Suprapubic skin (tissue), 4 donors: ENCODE data around the gene KAZN. TPM values are rescaled to one million over a fixed set of nuclear protein-coding genes. Genes with fewer than 3 reads are reported as not detected.

Experiments
- DNase-seq, 2 donors: peaks; one replicate each; pipeline ENCODE4 v3.0.0-alpha.2; 2019; ENCODE audit warnings: low spot score in 2 of 2
- H3K27ac ChIP-seq: fragments of 200-600 bp; sonication (generic); one replicate; pipeline ENCODE4 v1.5.1; 2019
- H3K27me3 ChIP-seq: fragments of 200-600 bp; sonication (generic); one replicate; pipeline ENCODE4 v1.5.1; 2019
- H3K36me3 ChIP-seq: fragments of 200-600 bp; sonication (generic); one replicate; pipeline ENCODE4 v1.5.1; 2019
- H3K4me1 ChIP-seq: fragments of 200-600 bp; sonication (generic); one replicate; pipeline ENCODE4 v1.5.1; 2019
- H3K4me3 ChIP-seq: fragments of 200-600 bp; sonication (generic); one replicate; pipeline ENCODE4 v1.5.1; 2019; ENCODE audit warnings: mild to moderate bottlenecking
- H3K9me3 ChIP-seq: fragments of 200-600 bp; sonication (generic); one replicate; pipeline ENCODE4 v1.5.1; 2019
- CTCF ChIP-seq, 2 donors: fragments of 200-600 bp in 1 of 2; fragments of 450-650 bp in 1 of 2; sonication (generic) in 1 of 2; IDR thresholded peaks; one replicate each; pipeline ENCODE4 v1.5.1; 2016 to 2019; ENCODE audit warnings: antibody characterized with exemption in 2 of 2, mild to moderate bottlenecking in 1 of 2, moderate library complexity in 1 of 2
- EP300 ChIP-seq: sonication (generic); formaldehyde crosslinking; IDR thresholded peaks from one replicate; pipeline ENCODE4 v1.6.1; 2017; ENCODE audit warnings: antibody characterized with exemption
- POLR2A ChIP-seq, 2 donors: fragments of 450-650 bp; IDR thresholded peaks; one replicate each; pipeline ENCODE4 v1.6.1; 2017; ENCODE audit warnings: antibody characterized with exemption in 2 of 2, mild to moderate bottlenecking in 2 of 2, moderate library complexity in 2 of 2
- POLR2AphosphoS5 ChIP-seq, 3 donors: sonication (generic); formaldehyde crosslinking; IDR thresholded peaks; one replicate each; pipeline ENCODE4 v1.6.1; 2017; ENCODE audit warnings: antibody characterized with exemption in 3 of 3
- WGBS: methylation state at CpG from one replicate; pipeline ENCODE4 v1.1.5; 2018; 5-methylcytosine and 5-hydroxymethylcytosine counted together
- total RNA-seq, 4 donors: library from RNA; depleted of rRNA; stranded (reverse); fragments of >200 nt; gene quantifications; one replicate each; pipeline ENCODE4 v1.1.0, GENCODE V29; 2016

KAZN gene
- total RNA-seq, 4 donors from 2014 or later = 29.2 to 37.5 (median 31.7) TPM

GRCh38 chr1:14983277-14983676 lies 384.8 kb downstream of the KAZN start:
- H3K36me3 ChIP-seq = no peaks in the 10 kb centered on the region
- H3K27ac ChIP-seq = no peak overlapping the region
- H3K9me3 ChIP-seq = no peaks in the 10 kb centered on the region
- peaks cover 9% of the 10 kb centered on the region for H3K4me1 ChIP-seq
- no peak for TF ChIP-seq EP300
- no peak overlapping the region for H3K4me3 ChIP-seq
- 91% methylated on average over 13 of the region's 13 CpGs for WGBS
- H3K27me3 ChIP-seq = no peaks in the 10 kb centered on the region
- no peak for DNase-seq

DNA sequence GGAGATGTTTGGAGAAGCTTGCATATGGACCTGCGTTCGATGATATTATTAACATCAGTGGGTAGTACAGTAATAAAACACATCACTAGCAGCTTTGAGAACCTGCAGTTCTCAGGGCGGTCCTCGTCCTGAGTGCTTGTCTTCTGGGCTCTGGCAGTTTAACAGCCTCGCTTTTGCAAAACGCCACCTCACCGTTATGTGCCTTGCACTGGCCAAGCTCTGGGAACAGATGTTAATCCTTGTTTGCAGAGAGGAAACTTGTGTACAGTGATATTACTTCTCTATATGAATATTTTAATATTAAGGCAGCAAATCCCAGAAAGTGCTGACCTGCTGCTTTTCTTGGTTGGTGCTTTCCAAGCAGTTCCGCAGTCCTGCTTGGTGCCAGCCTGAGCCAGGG lies 387.7 kb downstream of the KAZN start:
- H3K27me3 ChIP-seq = no peaks in the 10 kb centered on the region
- H3K36me3 ChIP-seq = no peaks in the 10 kb centered on the region
- no peak overlapping the region for H3K4me3 ChIP-seq
- H3K27ac ChIP-seq = no peak overlapping the region
- H3K4me1 ChIP-seq = peaks cover 15% of the 10 kb centered on the region
- DNase-seq = no peak
- TF ChIP-seq POLR2AphosphoS5 (IDR thresholded peaks at IDR 0.05) = no peak
- TF ChIP-seq CTCF (IDR thresholded peaks at IDR 0.05) = no peak
- TF ChIP-seq EP300 = no peak
- TF ChIP-seq POLR2A (IDR thresholded peaks at IDR 0.05) = no peak
- 80% methylated on average over 8 of the region's 8 CpGs for WGBS
- H3K9me3 ChIP-seq = no peaks in the 10 kb centered on the region

- Histone ChIP-seq H3K4me3 (no peak overlapping the region), H3K27me3 (no peaks in the 10 kb centered on the region), H3K4me1 (peaks cover 15% of the 10 kb centered on the region), H3K36me3 (no peaks in the 10 kb centered on the region), H3K27ac (peak overlapping the region; percentile 45), H3K9me3 (no peaks in the 10 kb centered on the region)
- no peak for DNase-seq
- WGBS = 83% methylated on average over 2 of the region's 16 CpGs
- TF ChIP-seq POLR2AphosphoS5 (IDR thresholded peaks at IDR 0.05) = peak in 1 of 3 donors; percentile 34
- no peak for TF ChIP-seq EP300
Observed at GRCh38 chr1:14987829-14988603, 389.5 kb downstream of the KAZN start.

DNA sequence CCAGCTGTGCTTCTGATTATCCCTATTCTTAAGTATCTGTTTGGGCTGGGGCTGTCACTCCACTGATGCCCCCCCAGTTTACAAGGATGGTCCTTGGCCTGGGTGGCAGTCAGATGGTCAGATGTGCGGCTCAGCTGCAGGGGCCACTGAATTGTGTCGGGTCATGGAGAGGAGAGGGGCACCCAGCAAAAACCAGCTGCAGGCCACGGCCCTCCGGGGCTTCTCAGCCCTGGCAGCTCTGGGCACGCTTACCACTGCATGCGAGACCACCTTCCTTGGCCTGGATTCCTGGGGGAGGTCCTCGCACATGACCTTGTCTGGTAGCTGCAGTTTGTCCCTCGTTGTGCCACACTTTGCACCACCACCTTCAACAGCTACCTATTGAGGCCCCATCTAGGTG lies 390.2 kb downstream of the KAZN start:
- Histone ChIP-seq H3K36me3 (no peaks in the 10 kb centered on the region), H3K27me3 (no peaks in the 10 kb centered on the region), H3K4me1 (peaks cover 15% of the 10 kb centered on the region), H3K9me3 (no peaks in the 10 kb centered on the region), H3K4me3 (no peak overlapping the region), H3K27ac (no peak overlapping the region)
- WGBS = 67% methylated on average over 1 of the region's 8 CpGs
- TF ChIP-seq CTCF (IDR thresholded peaks at IDR 0.05) (no peak), POLR2A (IDR thresholded peaks at IDR 0.05) (no peak), EP300 (no peak)
- DNase-seq = no peak

DNA sequence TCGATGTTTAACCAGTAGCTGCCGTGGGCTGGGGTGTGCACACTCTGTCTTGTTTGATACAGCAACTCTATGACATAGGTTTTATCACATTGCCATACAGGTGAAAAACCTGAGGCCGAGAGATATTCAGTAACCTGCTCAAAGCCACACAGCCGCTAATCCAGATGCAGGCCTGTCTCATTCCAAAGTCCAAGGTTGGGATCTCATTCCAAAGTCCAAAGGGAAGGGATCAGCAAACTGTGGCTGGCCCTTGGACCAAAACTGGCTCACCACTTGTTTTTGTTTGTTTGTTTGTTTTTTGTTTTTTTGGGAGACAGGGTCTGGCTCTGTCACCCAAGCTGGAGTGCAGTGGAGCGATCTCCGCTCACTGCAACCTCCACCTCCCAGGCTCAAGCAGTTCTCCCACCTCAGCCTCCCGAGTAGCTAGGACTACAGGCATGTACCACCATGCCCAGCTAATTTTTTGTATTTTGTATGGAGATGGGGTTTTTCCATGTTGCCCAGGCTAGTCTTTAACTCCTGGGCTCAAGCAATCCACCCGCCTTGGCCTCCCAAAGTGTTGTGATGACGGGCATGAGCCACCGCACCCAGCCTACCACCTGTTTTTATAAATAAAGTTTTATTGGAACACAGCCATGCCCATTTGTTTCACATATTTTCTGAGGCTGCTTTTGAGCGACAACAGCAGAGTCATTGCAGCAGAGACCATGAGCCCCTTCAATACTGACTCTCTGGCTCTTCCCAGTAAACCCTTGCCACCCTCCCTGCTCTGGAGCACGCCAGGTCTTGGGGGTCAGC lies 391.6 kb downstream of the KAZN start:
- no peak for DNase-seq
- TF ChIP-seq POLR2AphosphoS5 (IDR thresholded peaks at IDR 0.05) (no peak), POLR2A (IDR thresholded peaks at IDR 0.05) (no peak), EP300 (no peak), CTCF (IDR thresholded peaks at IDR 0.05) (no peak)
- Histone ChIP-seq H3K9me3 (no peaks in the 10 kb centered on the region), H3K4me1 (peaks cover 18% of the 10 kb centered on the region), H3K4me3 (no peak overlapping the region), H3K27ac (no peak overlapping the region), H3K27me3 (no peaks in the 10 kb centered on the region), H3K36me3 (no peaks in the 10 kb centered on the region)
- 85% methylated on average over 12 of the region's 12 CpGs for WGBS

DNA sequence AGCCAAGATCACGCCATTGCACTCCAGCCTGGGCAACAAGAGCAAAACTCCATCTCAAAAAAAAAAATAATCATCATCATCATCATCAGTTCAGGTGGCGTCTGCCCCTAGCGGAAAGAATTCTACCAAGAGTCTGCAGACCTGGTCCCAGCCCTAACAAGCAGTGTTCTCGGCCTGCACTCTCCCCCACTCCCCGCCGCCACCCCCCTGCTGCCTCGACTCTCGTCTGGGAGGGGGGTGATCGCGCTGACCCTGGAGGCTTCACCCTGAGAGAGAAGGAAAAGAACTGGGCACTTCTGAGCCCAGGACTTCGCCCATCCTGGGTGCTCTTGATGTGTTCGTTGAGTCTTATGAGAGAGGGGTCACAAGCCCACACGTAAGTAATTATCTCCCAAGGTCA lies 394.9 kb downstream of the KAZN start:
- no peaks in the 10 kb centered on the region for H3K9me3 ChIP-seq
- DNase-seq = no peak
- H3K36me3 ChIP-seq = no peaks in the 10 kb centered on the region
- no peak overlapping the region for H3K27ac ChIP-seq
- TF ChIP-seq CTCF (IDR thresholded peaks at IDR 0.05) (no peak), EP300 (no peak), POLR2A (IDR thresholded peaks at IDR 0.05) (no peak), POLR2AphosphoS5 (IDR thresholded peaks at IDR 0.05) (no peak)
- no peaks in the 10 kb centered on the region for H3K27me3 ChIP-seq
- 91% methylated on average over 13 of the region's 13 CpGs for WGBS
- H3K4me3 ChIP-seq = no peak overlapping the region
- H3K4me1 ChIP-seq = peaks cover 22% of the 10 kb centered on the region
